GM12865 (cell line): Measurements from ENCODE around the gene MAD1L1.

Experiments
- DNase-seq: peaks from one replicate; pipeline ENCODE4 v3.0.0; 2010; ENCODE audit warnings: low read depth
- H3K4me3 ChIP-seq: 2 replicates; pipeline ENCODE4 v1.5.1; 2011; ENCODE audit warnings: mild to moderate bottlenecking, low read depth, low read length, control low read depth
- TF ChIP-seq, protein P1 (sequence below): IDR thresholded peaks from 2 replicates; pipeline ENCODE4 v1.5.1; 2011; ENCODE audit warnings: low read length, control low read depth, low read depth, inconsistent platforms; ENCODE audit not compliant: insufficient read depth; ENCODE audit errors: missing control alignments

MAD1L1 gene

DNA sequence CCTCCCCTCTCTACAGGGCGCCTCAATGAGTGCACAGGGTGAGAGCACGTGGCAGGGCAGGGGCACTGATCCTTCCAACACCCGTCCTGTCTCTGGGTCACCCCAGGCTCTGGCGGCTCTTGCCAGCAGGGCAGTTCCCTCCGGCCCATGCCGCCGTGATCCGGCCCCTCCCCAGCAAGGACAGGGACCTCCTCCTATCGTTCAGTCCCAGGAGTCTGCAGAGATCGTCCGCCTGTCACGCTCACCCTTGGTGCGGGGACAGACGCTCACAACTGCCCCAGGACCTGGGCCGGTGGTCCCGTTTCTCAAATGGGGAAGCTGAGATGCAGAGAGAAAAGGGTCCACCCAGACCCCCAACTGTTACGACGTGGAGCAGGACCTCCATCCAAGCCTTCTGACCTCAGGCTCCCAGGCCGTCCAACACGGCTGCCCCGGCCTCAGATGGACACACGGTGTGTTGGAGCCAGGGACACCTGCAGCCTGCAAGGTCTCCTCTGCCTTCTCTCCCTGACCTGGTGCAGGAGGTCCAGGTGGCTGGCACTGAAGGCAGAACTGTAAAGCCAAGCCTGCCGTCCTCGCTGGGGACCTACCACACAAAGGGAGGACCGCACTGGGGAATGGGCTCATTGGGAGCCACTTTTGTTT, 313.7 kb downstream of the MAD1L1 start:
- TF ChIP-seq, protein P1, sequence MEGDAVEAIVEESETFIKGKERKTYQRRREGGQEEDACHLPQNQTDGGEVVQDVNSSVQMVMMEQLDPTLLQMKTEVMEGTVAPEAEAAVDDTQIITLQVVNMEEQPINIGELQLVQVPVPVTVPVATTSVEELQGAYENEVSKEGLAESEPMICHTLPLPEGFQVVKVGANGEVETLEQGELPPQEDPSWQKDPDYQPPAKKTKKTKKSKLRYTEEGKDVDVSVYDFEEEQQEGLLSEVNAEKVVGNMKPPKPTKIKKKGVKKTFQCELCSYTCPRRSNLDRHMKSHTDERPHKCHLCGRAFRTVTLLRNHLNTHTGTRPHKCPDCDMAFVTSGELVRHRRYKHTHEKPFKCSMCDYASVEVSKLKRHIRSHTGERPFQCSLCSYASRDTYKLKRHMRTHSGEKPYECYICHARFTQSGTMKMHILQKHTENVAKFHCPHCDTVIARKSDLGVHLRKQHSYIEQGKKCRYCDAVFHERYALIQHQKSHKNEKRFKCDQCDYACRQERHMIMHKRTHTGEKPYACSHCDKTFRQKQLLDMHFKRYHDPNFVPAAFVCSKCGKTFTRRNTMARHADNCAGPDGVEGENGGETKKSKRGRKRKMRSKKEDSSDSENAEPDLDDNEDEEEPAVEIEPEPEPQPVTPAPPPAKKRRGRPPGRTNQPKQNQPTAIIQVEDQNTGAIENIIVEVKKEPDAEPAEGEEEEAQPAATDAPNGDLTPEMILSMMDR, result no peak
- H3K4me3 ChIP-seq, result no peak overlapping the region
- no peak for DNase-seq

DNA sequence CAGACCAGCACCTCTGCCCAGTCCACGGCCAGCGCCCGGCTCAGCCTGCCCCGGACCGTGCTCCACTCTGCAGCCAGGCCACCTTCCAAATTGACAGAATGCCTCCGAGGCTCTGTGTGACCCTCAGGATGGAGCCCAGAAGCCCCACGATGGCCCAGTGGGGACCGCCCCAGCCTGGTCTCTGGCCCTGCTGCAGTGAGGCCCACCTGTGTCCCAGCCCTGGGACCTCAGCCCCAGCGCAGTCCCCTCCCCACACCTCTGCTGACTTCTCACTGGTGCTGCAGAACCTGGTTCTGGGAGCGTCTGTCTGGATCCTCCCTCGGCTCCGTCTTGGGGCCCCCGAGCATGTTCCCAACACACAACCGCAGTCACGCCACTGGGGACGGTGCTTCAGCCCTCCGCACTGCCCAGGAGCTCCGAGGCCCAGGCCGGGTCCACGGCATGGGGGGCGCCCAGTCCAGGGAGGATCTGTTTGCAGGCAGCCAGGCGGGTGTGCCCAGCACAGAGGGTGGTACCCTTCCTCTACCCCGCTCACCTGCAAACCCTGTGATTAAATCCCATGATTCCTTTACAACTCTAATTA, 314.6 kb downstream of the MAD1L1 start:
- no peak for DNase-seq
- TF ChIP-seq, protein P1, result no peak
- no peak overlapping the region for H3K4me3 ChIP-seq

DNA sequence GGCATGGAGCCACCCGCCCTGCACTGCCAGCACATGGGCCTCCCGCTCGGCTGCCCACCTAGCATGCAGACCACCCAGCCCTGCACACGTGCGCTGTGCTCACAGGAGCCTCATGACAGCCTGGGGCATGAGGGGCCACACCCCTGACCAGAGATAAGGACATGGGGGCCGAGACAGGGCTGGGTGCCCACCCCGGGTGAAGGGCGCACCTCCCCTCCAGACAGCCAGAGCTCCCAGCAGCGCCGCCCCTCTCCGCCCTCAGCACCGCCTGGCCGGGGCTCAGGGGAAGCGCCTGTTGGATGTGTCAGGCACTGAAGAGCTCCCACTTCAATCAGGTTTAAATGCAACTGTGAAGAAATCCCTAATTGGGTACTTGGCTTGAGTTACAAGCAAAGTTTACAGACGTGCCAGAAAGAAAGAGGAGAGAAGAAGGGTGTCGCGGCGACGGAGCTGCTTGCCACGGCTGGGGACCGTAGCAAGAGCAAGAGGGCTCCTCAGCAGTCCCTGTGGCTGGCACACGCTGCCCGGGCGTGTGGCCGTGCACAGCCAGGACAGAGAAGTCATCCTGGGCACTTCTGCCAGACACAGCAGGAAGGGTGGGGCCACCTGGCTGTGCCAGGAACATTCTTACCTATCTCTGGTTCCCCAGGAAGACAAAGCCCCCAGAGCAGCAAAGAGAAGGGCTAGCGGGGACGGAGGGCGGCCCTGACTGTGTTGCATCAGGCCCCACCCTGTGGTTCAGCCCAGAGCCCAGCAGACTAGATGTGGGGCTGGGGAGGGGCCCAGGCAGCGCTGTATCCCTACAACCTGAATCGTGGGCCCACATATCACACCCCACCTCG, 315.3 kb downstream of the MAD1L1 start:
- no peak overlapping the region for H3K4me3 ChIP-seq
- TF ChIP-seq, protein P1, result no peak
- DNase-seq, result no peak

DNA sequence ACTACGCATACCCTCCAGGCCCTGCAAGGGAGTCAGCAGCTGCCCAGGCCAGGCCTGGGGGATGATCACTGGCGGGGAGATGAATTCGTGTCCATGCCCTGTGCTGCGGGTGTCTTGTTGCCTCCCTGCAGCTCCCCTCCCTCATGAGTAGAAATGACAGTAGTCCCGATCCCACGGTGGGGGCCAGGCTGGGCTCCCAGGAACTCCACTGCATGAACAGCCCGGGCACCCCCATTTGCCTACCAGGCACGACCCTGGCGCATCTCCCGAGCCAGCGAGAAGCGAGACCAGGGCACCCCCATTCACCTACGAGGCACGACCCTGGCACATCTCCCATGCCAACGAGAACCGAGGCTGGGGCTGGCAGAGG, 316.2 kb downstream of the MAD1L1 start:
- no peak overlapping the region for H3K4me3 ChIP-seq
- DNase-seq, result no peak
- TF ChIP-seq, protein P1, result no peak

DNA sequence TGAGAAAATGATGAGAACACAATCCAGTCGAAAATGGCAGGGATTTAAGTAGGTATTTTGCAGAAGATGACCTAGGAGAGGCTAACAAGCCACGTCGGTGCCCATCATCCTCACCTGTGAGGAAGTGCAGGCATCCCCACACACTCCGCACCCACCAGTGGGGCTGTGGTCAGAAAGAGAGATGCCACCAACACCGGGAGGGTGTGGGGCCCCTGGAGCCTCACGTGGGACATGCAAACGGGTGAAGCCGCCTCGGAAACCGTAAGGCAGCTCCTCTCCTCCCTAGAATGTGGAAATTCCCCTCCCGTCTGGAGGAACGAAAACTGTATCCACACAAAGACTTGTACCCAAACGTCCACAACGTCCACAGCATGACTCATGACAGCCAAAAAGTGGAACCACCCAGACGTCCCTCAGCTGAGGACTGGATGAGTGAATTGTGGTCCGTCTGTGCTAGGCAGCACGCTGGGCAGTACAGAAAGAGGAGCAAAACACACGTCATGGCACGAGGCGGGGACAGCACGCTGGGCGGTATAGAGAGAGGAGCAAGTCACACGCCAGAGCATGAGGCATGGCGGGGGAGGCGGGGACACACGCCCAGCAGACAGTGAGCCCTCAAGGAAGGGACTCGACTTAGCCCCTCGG, 316.7 kb downstream of the MAD1L1 start:
- H3K4me3 ChIP-seq, result no peak overlapping the region
- TF ChIP-seq, protein P1, result no peak
- no peak for DNase-seq

DNA sequence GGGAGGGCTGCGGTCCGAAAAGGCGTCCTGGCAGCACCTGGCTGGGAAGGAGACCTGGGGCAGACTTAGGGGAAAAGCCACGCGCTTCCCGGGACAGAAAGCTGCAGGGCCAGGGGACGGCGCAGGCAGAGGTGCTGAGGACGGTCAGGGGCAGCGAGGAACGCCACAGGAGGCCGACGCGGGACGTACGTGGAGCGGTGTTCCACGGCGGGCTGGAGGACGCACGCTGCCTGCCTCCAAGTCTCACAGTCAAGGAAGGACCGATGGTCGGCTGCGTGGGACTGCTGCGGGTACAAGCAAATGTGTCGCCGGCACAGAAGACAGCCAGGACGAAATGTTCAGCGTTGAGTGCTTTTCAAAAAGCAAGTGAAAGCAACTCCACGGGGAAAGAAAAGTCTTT, 317.4 kb downstream of the MAD1L1 start:
- no peak overlapping the region for H3K4me3 ChIP-seq
- TF ChIP-seq, protein P1, result no peak
- no peak for DNase-seq
